ENCODE measurements around the gene HOXA7. TPM values are rescaled to one million over a fixed set of nuclear protein-coding genes. Genes with fewer than 3 reads are reported as not detected.

HOXA7 gene
- polyA plus RNA-seq (2012; ENCODE audit: low read depth, missing spikeins), result not detected

GRCh38 chr7:27156508-27156898 lies at the start of gene HOXA7:
TSS of gene HOXA7 (minus strand) at chr7:27156675. CDS start at chr7:27156545, 130 bp downstream.
- TF ChIP-seq POU2F2 (IDR thresholded peaks at IDR 0.05; ENCODE audit: low read depth, low read length), result no peak
- no peak for TF ChIP-seq POLR2A (IDR thresholded peaks at IDR 0.05; ENCODE audit: low read depth, low read length)
- no peak for TF ChIP-seq TAF1 (IDR thresholded peaks at IDR 0.05; ENCODE audit: low read depth, low read length)
- no peak for TF ChIP-seq PAX5 (IDR thresholded peaks at IDR 0.05; ENCODE audit: insufficient read depth, low read length, severe bottlenecking)
- no peak for TF ChIP-seq POLR2AphosphoS5 (IDR thresholded peaks at IDR 0.05; ENCODE audit: low read depth, low read length)
- TF ChIP-seq SPI1 (IDR thresholded peaks at IDR 0.05; ENCODE audit: low read depth, low read length), result no peak
- FAIRE-seq, result no peak
- DNase-seq (ENCODE audit: insufficient read length, low spot score), result no peak

GRCh38 chr7:27205325-27206280 lies 49.1 kb upstream of the HOXA7 start:
- TF ChIP-seq POU2F2 (IDR thresholded peaks at IDR 0.05; ENCODE audit: low read depth, low read length), result no peak
- TF ChIP-seq SPI1 (IDR thresholded peaks at IDR 0.05; ENCODE audit: low read depth, low read length), result no peak
- no peak for TF ChIP-seq TAF1 (IDR thresholded peaks at IDR 0.05; ENCODE audit: low read depth, low read length)
- TF ChIP-seq PAX5 (IDR thresholded peaks at IDR 0.05; ENCODE audit: insufficient read depth, low read length, severe bottlenecking), result no peak
- TF ChIP-seq POLR2AphosphoS5 (IDR thresholded peaks at IDR 0.05; ENCODE audit: low read depth, low read length), result no peak
- no peak for TF ChIP-seq POLR2A (IDR thresholded peaks at IDR 0.05; ENCODE audit: low read depth, low read length)
- DNase-seq (ENCODE audit: insufficient read length, low spot score) (no peak), FAIRE-seq (no peak)

GRCh38 chr7:27204851-27205322 lies 48.4 kb upstream of the HOXA7 start:
- no peak for FAIRE-seq
- DNase-seq (ENCODE audit: insufficient read length, low spot score), result no peak
- TF ChIP-seq TAF1 (IDR thresholded peaks at IDR 0.05; ENCODE audit: low read depth, low read length) (no peak), POLR2A (IDR thresholded peaks at IDR 0.05; ENCODE audit: low read depth, low read length) (no peak), POU2F2 (IDR thresholded peaks at IDR 0.05; ENCODE audit: low read depth, low read length) (no peak), PAX5 (IDR thresholded peaks at IDR 0.05; ENCODE audit: insufficient read depth, low read length, severe bottlenecking) (no peak), POLR2AphosphoS5 (IDR thresholded peaks at IDR 0.05; ENCODE audit: low read depth, low read length) (no peak), SPI1 (IDR thresholded peaks at IDR 0.05; ENCODE audit: low read depth, low read length) (no peak)

- DNase-seq (ENCODE audit: insufficient read length, low spot score), result no peak
- TF ChIP-seq SPI1 (IDR thresholded peaks at IDR 0.05; ENCODE audit: low read depth, low read length) (no peak), POLR2A (IDR thresholded peaks at IDR 0.05; ENCODE audit: low read depth, low read length) (no peak), POU2F2 (IDR thresholded peaks at IDR 0.05; ENCODE audit: low read depth, low read length) (no peak), TAF1 (IDR thresholded peaks at IDR 0.05; ENCODE audit: low read depth, low read length) (no peak), PAX5 (IDR thresholded peaks at IDR 0.05; ENCODE audit: insufficient read depth, low read length, severe bottlenecking) (no peak), POLR2AphosphoS5 (IDR thresholded peaks at IDR 0.05; ENCODE audit: low read depth, low read length) (no peak)
- no peak for FAIRE-seq
Measured at GRCh38 chr7:27203964-27204594, 47.6 kb upstream of the HOXA7 start.

- FAIRE-seq (no peak), DNase-seq (ENCODE audit: insufficient read length, low spot score) (no peak)
- no peak for TF ChIP-seq POLR2AphosphoS5 (IDR thresholded peaks at IDR 0.05; ENCODE audit: low read depth, low read length)
- TF ChIP-seq POU2F2 (IDR thresholded peaks at IDR 0.05; ENCODE audit: low read depth, low read length), result no peak
- TF ChIP-seq TAF1 (IDR thresholded peaks at IDR 0.05; ENCODE audit: low read depth, low read length), result no peak
- no peak for TF ChIP-seq PAX5 (IDR thresholded peaks at IDR 0.05; ENCODE audit: insufficient read depth, low read length, severe bottlenecking)
- TF ChIP-seq SPI1 (IDR thresholded peaks at IDR 0.05; ENCODE audit: low read depth, low read length), result no peak
- TF ChIP-seq POLR2A (IDR thresholded peaks at IDR 0.05; ENCODE audit: low read depth, low read length), result no peak
Measured at GRCh38 chr7:27203365-27203953, 47.0 kb upstream of the HOXA7 start.

- DNase-seq (ENCODE audit: insufficient read length, low spot score) (no peak), FAIRE-seq (no peak)
- TF ChIP-seq SPI1 (IDR thresholded peaks at IDR 0.05; ENCODE audit: low read depth, low read length), result no peak
Measured at GRCh38 chr7:27202862-27203134, 46.3 kb upstream of the HOXA7 start.

GRCh38 chr7:27202018-27202861 lies 45.8 kb upstream of the HOXA7 start:
- DNase-seq (ENCODE audit: insufficient read length, low spot score), result no peak
- no peak for FAIRE-seq
- no peak for TF ChIP-seq POU2F2 (IDR thresholded peaks at IDR 0.05; ENCODE audit: low read depth, low read length)
- no peak for TF ChIP-seq POLR2A (IDR thresholded peaks at IDR 0.05; ENCODE audit: low read depth, low read length)
- no peak for TF ChIP-seq SPI1 (IDR thresholded peaks at IDR 0.05; ENCODE audit: low read depth, low read length)
- TF ChIP-seq TAF1 (IDR thresholded peaks at IDR 0.05; ENCODE audit: low read depth, low read length), result no peak
- no peak for TF ChIP-seq PAX5 (IDR thresholded peaks at IDR 0.05; ENCODE audit: insufficient read depth, low read length, severe bottlenecking)
- TF ChIP-seq POLR2AphosphoS5 (IDR thresholded peaks at IDR 0.05; ENCODE audit: low read depth, low read length), result no peak

- FAIRE-seq (no peak), DNase-seq (ENCODE audit: insufficient read length, low spot score) (no peak)
- TF ChIP-seq POU2F2 (IDR thresholded peaks at IDR 0.05; ENCODE audit: low read depth, low read length) (no peak), POLR2A (IDR thresholded peaks at IDR 0.05; ENCODE audit: low read depth, low read length) (no peak), SPI1 (IDR thresholded peaks at IDR 0.05; ENCODE audit: low read depth, low read length) (no peak), POLR2AphosphoS5 (IDR thresholded peaks at IDR 0.05; ENCODE audit: low read depth, low read length) (no peak), TAF1 (IDR thresholded peaks at IDR 0.05; ENCODE audit: low read depth, low read length) (no peak), PAX5 (IDR thresholded peaks at IDR 0.05; ENCODE audit: insufficient read depth, low read length, severe bottlenecking) (no peak)
Measured at GRCh38 chr7:27201580-27202017, 45.1 kb upstream of the HOXA7 start.
